Measurements from ENCODE around the gene NCAPG2.

NCAPG2 gene

DNA sequence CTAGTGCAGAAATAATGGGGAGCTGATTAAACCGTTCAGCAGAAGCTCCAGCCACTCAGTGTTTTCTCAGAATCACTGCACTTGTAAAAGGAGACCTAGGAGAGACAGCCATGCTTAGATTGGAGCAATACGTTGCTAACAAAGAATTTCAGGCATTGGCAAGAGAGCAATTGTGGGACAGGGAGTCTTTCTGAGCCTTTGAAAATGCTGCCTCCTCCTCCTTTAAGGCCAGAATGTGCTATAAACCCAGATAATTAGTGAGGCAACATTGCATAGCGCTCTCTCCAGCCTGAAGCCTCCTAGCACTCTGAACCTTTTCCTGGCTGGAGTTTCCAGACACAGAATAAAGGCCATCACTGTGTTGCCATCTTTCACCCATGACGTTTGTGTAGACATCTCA lies 98.5 kb downstream of the NCAPG2 start:
- DNase-seq (ENCODE audit: extremely low read depth in 1 of 2, low read depth in 1 of 2), result no peak

DNA sequence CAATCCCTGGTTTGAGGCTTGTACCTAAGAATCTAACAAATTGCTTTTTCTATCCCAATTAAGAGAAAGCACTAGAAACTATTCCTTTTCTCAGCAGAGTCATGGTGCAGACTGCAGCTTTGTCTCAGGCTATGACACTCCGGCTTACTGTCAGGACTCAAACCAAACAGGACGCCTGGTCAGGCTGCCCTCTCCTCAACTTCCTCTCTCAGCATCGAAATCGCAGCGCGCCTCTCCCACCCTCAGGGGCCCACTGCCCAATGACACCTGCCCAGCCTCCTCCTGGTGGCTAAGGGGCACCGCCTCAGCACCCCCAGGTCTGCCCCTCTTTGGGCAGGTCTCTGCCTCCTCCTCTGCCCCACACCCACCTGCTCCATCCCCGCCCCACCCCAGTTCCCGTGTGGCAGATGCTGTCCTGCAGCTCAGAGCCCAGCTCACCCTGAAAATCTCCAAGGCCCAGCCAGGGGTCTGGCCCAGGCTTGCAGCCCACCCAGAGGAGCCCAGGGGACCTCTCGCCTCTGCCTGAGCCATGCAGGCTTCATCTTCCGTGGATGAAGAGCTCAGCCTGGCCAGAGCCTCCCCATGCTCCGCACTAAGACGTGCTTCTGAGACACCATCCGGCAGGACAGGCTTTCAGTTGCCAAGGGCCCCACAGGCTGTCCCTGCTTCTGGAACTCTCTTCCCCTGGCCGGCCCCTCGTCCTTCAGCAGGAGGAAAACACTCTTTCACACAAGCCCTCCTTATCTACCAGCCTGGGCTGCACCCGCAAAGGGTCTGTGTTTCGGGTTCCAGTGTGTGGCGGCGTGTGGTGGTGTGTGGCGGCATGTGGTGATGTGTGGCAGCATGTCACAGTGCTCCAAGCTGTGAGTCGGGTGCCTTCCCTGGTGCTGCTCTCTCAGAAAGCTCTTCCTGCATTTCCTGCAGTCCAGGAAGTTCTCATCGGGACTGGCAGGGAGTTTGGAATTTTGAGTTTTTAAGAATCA lies 100.5 kb downstream of the NCAPG2 start:
- DNase-seq (ENCODE audit: extremely low read depth in 1 of 2, low read depth in 1 of 2), result no peak

DNA sequence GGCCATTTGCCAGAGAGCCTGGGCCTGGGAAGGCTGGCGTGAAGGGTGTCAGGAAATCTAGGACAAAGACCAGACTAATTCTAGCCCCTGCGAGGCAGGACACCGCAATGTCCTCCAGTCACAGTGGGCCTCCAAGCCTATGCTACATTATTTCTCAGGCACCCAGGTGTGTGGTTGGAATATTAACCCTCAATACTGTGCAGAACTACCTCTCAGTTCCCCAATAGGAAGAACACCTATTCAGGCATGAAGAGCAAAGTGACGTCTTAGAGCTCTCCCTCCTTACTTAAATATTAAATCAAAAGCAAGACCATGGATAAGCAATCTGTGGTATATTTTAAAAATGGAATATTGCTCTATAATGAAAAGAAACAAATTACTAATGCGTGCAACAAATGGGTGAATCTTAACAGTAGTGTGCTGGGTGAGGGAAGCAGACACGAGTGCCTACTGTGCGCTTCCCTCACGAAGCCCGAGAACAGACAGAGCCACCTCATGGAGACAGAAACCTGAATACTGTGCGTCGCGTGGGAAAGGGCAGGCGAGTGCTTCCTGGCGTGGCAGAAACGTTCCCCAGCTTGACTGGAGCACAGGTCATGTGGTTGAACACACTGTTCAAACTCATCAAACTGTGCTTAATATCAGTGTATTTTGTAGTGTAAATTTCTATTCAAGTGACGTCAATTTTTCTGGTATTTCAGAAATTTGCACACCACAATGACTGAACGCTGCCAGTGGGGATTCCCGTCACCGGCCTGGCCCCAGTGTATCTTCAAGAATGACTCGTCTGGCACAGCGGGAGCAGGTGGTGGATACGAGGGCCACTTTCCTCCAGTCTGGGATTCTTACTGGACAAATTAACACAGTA lies 101.5 kb downstream of the NCAPG2 start:
- DNase-seq (ENCODE audit: extremely low read depth in 1 of 2, low read depth in 1 of 2), result no peak

DNA sequence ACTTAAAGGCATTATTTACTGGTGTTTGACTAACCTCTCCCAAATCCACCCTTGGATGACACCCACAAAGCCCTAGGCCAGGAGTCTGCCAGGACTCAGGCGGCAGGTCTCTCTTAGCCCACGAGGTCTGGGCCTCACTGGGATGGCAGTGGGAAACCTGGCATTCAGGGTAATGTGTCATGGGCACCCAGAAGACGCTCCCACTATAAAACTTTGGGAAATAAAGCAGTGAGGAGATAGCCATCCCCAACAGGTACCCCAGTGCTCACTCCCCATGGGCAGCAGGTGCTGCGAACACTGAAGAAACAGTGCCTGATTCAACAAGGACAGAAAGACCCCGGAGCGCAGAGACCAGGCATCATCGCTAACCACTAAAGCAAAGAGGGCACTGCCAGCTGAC lies 102.6 kb downstream of the NCAPG2 start:
- no peak for DNase-seq (ENCODE audit: extremely low read depth in 1 of 2, low read depth in 1 of 2)

DNA sequence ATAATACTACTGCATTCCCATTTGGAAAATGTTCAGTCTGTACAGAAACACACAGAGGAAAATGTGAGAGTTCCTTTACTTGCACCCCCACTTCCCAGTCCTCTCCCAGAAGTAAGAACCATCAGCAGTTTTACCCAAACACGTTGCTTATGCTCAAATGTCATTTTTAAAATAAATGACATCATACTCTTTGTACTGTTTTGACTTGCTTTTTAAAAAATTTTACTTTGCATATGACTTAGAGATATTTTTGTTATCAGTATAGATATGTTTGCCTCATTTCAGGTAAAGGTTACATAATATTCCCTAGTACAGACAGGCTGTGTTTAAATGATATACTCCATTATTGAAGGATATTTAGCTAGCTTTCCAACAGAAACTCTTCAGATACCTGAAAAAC lies 103.5 kb downstream of the NCAPG2 start:
- DNase-seq (ENCODE audit: extremely low read depth in 1 of 2, low read depth in 1 of 2), result no peak

DNA sequence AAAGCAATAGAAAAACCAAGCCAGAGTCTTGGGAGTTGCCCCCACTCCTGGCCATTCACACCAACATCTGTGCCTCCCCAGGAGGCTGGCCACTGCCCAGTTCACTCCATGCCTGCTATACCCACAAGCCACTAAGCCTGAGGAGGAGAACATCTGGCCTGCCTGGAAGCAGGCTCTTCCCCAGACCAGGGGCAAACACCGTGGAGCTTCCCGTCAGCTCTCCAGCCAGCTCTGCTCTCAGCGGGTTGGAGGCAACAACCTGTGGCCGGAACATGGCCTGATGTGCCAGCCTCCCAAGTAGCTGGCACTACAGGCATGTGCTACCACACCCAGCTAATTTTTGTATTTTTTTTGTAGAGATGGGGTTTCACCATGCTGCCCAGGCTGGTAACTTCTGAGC lies 107.9 kb downstream of the NCAPG2 start:
- DNase-seq (ENCODE audit: extremely low read depth in 1 of 2, low read depth in 1 of 2), result no peak

DNA sequence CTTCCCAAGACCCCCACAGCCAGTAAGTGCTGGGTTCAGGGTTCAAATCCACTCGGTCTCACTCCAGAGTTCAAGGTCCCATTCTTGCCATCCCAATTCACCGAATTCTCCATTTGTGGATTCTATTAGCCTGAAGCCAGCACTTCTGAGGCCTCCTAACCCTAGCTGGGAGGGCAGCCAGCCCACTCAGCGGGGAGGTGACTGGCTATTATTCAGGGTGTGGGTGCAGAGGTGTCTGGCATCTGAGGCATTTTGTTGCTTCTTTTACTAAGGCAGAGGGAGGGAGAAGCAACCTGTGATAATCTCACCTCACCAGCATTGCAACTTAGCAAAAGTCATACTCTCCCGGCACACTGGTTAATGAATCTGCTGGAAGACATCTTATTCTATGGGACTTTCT lies 108.3 kb downstream of the NCAPG2 start:
- no peak for DNase-seq (ENCODE audit: extremely low read depth in 1 of 2, low read depth in 1 of 2)

DNA sequence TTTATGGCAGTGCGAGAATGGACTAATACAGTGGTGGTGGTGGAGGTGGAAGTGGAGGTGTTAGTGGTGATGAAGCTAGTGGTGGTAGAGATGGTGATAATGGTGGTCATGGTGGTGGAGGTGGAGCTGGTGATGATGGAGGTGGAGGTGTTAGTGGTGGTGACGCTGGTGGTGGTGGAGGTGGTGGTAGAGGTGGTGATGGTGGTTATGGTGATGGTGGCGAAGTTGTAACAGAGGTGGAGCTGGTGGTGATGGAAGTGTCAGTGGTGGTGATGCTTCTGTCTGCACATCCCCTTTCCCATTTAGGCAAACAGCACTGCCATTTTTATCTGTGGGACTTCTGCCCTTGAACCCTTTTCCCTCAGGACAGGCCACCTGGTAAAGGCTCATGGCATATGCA lies 109.5 kb downstream of the NCAPG2 start:
- no peak for DNase-seq (ENCODE audit: extremely low read depth in 1 of 2, low read depth in 1 of 2)

DNA sequence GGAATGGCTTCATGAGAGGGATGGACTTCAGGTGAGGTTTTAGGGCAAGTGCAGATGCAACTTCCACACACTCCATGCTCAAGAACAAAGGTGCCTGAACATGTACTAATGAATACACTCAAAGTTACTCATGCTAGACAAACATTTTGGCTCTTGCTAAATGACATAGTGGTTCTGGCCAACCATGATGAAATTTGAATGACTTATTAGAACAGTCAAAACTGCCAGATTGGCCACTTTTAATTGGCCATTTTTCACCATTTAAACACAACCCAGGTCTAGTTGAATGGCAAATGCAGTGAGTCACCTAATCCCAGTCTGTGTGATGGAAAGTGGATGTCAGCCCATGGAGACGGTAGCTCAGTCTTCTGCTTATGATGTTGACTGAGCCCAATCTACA lies 112.1 kb downstream of the NCAPG2 start:
- DNase-seq (ENCODE audit: extremely low read depth in 1 of 2, low read depth in 1 of 2), result no peak

DNA sequence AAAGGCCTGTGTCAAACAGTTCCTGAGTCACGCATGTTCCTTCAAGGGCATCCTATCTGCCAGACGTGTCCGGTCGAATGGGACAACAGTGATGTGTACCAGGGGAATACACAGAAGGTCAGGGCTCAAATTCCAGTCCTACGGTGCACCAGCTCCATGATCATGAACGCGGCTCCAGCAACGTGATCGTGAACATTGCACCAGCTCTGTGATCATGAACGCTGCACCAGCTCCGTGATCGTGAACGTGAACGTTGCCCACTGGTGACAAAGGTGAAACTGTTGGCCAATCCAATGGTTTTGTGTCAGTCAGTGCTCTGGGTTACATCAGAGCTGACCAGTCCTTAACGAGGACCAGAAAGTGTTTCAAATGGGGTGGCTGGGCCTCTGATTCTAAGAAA lies 112.7 kb downstream of the NCAPG2 start:
- DNase-seq (ENCODE audit: extremely low read depth in 1 of 2, low read depth in 1 of 2), result no peak

DNA sequence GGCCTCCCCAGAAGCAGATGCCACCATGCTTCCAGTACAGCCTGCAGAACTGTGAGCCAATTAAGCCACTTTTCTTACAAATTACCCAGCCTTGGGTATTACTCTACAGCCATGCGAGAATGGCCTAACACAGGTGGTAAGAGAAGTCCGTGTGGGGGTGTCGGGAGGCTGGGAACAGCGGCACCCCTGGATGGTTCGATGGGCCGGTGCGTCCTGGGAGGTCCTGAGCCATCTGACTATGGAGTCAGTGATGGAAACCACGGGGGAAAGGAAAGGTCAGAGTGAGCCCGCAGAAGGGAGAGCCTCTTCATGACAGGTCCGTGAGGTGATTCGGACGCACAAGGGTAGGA lies 114.4 kb downstream of the NCAPG2 start:
- DNase-seq (ENCODE audit: extremely low read depth in 1 of 2, low read depth in 1 of 2), result no peak

DNA sequence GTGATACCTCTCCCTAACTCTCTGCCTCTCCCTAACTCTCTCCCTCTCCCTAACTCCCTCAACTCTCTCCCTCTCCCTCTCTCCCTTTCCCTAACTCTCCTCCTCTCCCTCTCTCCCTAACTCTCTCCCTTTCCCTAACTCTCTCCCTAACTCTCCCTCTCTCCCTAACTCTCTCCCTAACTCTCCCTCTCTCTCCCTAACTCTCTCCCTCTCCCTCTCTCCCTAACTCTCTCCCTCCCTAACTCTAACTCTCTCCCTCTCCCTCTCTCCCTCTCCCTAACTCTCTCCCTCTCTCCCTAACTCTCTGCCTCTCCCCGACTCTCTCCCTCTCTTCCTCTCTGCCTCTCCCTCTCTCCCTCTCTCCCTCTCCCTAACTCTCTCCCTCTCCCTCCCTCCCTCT lies 115.0 kb downstream of the NCAPG2 start:
- DNase-seq (ENCODE audit: extremely low read depth in 1 of 2, low read depth in 1 of 2), result no peak

DNA sequence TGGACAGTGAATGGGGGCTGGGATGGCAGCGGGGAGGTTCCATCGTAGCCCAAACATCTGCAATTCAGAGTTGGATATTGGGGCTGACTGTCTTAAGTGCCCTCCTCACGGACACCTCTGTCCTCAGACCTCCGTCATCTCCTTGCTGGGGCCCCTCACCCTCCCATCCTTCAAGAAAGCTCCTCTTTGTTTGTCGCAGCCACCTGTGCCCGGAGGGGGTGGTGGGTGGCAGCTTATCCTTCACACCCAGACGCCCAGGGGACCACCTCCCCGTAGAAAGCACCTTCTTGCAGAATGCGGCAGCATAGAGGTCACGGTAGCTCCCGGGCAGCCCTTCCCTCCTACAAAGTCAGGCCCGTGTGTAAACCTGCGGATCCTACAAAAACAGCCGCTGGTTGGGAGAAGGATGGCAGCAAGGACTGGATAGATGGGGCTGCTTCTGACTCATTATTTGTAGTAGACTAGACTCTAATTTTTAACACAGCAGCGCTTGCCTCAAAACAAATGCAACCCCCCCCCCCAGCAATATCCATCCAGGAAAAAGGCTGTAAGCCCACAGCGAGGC lies 115.6 kb downstream of the NCAPG2 start:
- DNase-seq (ENCODE audit: extremely low read depth in 1 of 2, low read depth in 1 of 2), result no peak

DNA sequence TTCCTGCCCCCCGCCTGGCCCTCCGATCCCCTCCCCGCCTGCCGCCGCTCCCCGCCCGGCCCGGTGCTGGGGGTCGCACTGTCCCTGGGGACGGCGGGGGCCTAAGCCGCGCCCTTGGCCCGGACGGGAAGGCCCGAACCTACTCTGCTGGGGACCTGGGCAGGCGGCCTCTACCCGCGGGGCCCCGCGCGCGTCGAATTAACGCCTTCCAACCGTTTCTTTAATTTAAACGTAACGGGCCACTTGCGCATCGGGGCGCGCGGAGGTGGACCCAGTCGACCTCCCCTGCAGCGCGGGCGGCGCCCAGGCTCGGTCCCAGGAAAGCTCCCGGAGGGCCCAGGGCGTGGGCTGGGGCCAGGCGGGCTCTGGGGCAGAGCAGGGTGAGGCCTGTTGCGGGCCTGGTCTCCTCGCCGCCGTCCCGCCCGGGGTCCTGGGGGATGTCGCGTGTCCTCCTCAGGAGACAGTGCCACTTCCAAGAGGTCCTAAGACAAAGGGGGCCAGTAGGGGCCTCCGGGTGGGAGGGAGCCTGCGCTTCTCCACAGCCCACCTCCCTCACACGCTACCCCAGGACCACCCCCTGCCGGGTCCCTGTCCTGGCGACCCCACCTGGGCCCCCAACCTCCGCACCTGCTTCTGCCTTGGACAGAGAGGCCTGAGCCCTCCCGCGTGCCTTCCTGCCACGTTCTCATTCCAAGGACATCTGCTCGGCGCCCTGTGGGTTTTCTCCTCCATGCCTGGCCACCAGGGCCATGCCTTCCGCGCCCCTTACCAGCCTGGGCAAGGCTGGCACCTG lies 116.3 kb downstream of the NCAPG2 start:
- DNase-seq (ENCODE audit: extremely low read depth in 1 of 2, low read depth in 1 of 2), result no peak

DNA sequence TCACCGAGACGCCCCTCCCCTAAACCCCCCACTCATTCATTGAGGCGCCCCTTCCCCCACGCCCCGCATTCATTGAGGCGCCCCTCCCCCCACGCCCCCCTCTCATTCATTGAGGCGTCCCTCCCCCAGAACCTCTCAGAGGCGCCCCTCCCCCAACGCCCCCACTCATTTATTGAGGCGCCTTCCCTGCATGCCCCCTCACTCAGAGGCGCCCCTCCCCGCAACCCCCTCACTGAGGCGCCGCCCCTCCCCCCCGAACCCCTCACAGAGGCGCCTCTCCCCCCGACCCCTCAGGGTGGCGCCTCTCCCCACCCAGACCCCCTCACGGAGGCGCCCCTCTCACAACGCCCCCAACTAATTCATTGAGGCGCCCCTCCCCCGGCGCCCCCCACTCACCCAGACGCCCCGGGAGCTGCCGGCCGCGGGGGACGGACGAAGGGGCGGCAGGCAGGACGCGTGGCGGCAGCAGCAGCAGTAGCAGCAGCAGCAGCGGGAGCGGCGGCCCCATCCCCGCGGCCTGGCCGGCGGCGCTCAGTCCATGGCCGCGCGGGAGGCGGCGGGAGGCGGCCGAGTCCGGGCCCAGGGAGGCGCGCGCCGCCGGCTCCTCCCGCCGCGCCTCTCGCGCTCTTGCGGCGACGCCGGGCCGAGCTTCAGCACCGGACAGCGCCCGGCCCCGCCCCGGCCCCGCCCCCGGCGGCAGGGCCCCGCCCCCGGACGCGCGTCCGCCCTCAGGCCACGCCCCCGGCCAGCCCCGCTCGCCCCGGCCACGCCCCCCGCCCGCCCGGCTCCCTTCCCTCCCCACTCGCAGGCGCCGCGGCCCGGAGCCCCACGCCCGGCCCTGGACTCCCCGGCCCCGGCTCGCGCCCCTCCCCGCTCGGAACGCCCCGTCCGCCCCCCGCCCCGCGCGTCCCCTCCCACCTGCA lies 117.2 kb downstream of the NCAPG2 start, which contains the start of gene PTPRN2:
Gene PTPRN2, minus strand, starts transcription at position 662 of the 923 bp plus-strand sequence.
- DNase-seq (ENCODE audit: extremely low read depth in 1 of 2, low read depth in 1 of 2), result peak in 1 of 2 donors; percentile 50

DNA sequence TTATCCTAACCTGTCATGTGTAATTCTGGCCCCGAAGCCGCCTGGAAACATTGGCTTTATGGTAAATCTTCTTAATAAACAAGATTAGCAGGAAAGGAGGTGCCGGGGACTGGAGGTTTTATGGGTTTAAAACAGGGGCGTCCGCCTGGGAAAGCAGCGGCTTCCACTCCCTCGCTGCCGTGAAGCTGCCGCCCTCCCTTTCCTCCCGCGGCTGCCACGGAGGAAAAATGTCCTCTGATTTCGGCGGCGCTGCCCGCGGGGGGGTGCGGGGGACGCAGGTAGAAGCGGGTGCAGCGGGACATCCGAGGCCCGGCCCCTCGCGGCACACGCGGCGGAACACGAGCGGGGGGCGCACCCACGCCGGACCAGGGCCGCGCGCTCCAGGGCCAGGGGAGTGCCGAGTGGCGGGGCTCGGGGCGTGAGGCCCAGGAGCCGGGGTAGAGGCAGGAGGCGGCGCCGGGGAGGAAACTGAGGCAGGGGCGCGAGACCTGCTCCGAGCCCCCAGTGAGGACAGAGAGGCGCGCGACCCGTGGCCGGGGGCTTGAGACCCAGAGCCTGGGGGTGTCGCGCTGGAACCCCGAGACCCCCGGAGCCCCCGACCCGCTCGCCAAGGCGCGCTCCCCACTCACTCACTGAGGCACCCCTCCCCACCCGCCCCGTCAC lies 118.0 kb downstream of the NCAPG2 start:
- no peak for DNase-seq (ENCODE audit: extremely low read depth in 1 of 2, low read depth in 1 of 2)

DNA sequence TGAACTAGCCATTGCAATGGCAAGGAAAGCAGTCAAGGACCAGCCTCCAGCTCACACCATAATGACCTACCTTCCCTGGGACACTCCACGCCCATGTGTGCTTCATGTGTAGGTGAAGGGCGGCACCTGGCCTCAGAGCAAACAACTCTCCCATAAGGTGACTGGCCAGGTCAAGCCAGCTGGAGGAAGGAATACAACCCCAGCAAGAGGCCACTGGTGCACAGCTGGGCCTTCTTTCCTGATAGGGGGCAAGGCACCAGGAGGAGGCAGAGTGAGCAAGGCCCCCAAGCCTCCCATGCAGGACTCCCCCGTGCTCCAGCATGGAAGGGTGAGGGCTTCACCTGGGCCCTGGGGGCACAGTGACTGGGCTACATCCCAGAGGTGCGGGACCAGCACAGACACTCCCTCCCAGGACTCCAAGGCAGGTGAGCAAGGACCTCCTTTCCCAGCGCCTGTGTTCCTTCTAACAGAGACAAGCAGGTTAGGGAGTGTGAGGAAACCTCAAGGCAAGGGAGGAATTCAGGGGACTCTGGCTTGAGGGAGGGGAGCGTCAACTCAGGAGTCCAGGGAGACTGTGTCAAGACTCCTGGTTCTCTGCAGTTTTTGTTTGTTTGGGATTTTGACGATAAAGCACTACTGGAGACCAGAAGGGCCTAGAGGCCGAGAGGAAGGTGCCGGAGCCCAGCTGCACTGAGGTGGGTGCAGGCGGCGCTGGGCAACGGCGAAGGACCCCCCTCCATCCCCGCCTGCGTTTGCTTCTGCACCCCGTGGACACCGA lies 118.7 kb downstream of the NCAPG2 start:
- DNase-seq (ENCODE audit: extremely low read depth in 1 of 2, low read depth in 1 of 2), result no peak

DNA sequence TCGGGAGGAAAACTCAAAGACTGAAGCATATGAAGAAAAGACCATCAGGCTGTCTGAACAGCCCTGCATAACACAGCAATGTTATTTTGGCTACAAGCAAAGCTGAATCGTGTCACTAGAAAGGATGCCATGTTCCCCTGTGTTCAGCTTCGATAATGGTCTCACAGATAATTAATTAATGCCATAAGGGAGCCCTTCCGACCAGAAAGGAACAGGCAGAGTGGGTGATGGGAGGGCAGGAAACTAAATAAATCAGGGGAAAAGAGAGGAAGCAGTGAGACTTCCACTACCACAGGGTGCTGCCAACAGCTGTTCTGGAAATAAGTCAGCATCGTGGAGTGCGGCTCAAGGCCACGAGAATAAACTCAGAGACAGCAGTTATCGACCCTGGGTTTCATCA lies 120.2 kb downstream of the NCAPG2 start:
- DNase-seq (ENCODE audit: extremely low read depth in 1 of 2, low read depth in 1 of 2), result no peak
